Measurements from ENCODE around the gene KIF3A. TPM values are rescaled to one million over a fixed set of nuclear protein-coding genes. Genes with fewer than 3 reads are reported as not detected.

Gene KIF3A
- total RNA-seq, 1 experiment from 2014 or later, result 13.2 TPM

DNA sequence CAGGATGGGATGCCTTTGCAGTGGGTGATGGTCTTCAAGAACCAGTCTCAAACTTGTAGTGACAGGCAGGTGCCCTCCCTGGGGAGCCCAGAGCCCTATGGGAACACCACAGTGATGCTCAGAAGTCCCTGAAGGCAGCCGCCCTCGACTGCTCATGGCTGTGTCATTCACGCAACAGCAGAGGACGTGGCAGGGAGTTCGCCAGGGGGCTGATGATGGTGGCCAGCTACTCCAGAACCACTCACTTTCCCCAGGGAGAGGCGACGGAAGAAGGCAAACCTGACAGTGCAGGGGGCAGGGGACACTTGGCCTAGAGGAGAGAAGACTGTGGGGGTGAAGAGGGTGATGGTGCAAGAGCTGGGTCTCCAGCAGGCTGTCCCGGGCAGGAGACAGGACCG is 75.3 kb downstream of the KIF3A start:
- TF ChIP-seq, protein P1, sequence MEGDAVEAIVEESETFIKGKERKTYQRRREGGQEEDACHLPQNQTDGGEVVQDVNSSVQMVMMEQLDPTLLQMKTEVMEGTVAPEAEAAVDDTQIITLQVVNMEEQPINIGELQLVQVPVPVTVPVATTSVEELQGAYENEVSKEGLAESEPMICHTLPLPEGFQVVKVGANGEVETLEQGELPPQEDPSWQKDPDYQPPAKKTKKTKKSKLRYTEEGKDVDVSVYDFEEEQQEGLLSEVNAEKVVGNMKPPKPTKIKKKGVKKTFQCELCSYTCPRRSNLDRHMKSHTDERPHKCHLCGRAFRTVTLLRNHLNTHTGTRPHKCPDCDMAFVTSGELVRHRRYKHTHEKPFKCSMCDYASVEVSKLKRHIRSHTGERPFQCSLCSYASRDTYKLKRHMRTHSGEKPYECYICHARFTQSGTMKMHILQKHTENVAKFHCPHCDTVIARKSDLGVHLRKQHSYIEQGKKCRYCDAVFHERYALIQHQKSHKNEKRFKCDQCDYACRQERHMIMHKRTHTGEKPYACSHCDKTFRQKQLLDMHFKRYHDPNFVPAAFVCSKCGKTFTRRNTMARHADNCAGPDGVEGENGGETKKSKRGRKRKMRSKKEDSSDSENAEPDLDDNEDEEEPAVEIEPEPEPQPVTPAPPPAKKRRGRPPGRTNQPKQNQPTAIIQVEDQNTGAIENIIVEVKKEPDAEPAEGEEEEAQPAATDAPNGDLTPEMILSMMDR (conservative IDR thresholded peaks at IDR 0.05), result no peak
- Histone ChIP-seq H3K23me2 (ENCODE audit: insufficient read length, low read depth, low read length, poor library complexity, severe bottlenecking) (no peaks in the 10 kb centered on the region), H3K18ac (ENCODE audit: insufficient read length, low read depth, low read length) (no peak overlapping the region), H3K27ac (ENCODE audit: insufficient read length, low read depth, low read length) (no peak overlapping the region), H3K9ac (ENCODE audit: extremely low read depth, insufficient read length, low read length) (no peak overlapping the region), H2BK120ac (ENCODE audit: low read depth, low read length, poor library complexity, severe bottlenecking) (no peak overlapping the region), H4K5ac (ENCODE audit: insufficient read length, low read depth, low read length) (no peak overlapping the region), H2BK20ac (ENCODE audit: low read depth, low read length, poor library complexity, severe bottlenecking) (no peak overlapping the region), H4K91ac (ENCODE audit: insufficient read length, low read depth, low read length) (no peak overlapping the region), H3K4me2 (ENCODE audit: insufficient read depth, insufficient read length, low read length) (no peak overlapping the region), H3K79me2 (ENCODE audit: insufficient read depth, low read length) (no peaks in the 10 kb centered on the region), H4K8ac (replicated peaks; ENCODE audit: insufficient read length, low read depth, low read length) (no peak overlapping the region), H4K20me1 (ENCODE audit: control insufficient read depth, insufficient read depth, insufficient read length) (no peaks in the 10 kb centered on the region), H3K4me1 (ENCODE audit: insufficient read depth, low read length) (no peaks in the 10 kb centered on the region), H2BK12ac (ENCODE audit: insufficient read length, low read depth, low read length) (no peak overlapping the region), H3K27me3 (ENCODE audit: insufficient read depth, low read length) (no peaks in the 10 kb centered on the region; the same call in 1 of the 2 replicates), H3K14ac (ENCODE audit: insufficient read depth, low read length) (no peak overlapping the region), H3K9me3 (ENCODE audit: control insufficient read depth, low read depth, low read length) (no peaks in the 10 kb centered on the region), H2BK5ac (ENCODE audit: insufficient read length, low read length) (no peak overlapping the region), H3K79me1 (ENCODE audit: insufficient read depth, low read depth, low read length, poor library complexity, severe bottlenecking) (no peaks in the 10 kb centered on the region), H3K23ac (ENCODE audit: insufficient read length, low read depth, low read length) (no peak overlapping the region), H3K4ac (ENCODE audit: low read depth, low read length) (no peak overlapping the region), H3K56ac (ENCODE audit: insufficient read length, low read depth, low read length) (no peak overlapping the region), H2BK15ac (ENCODE audit: low read depth, low read length) (no peak overlapping the region), H3T11ph (ENCODE audit: low read length) (no peak overlapping the region), H2AFZ (ENCODE audit: low read length) (no peak overlapping the region), H2AK5ac (ENCODE audit: insufficient read length, low read length) (no peak overlapping the region)
- Mint-ChIP-seq H3K36me3 (ENCODE audit: insufficient read depth in 1 of 3, low read depth in 3 of 3) (no peaks in the 10 kb centered on the region), H3K4me1 (peaks cover 13 to 23% of the 10 kb centered on the region in 2 experiments), H3K27me3 (ENCODE audit: low read depth) (peaks cover 19% of the 10 kb centered on the region), H3K4me3 (no peak overlapping the region), H3K27ac (no peak overlapping the region; a peak in 1 of 7 replicates), H3K9me3 (no peaks in the 10 kb centered on the region; a peak in 1 of 5 replicates)
- DNase-seq, result no peak
- WGBS (ENCODE audit: extremely low coverage, insufficient read length, low lambda C conversion rate), result no CpG with 5 or more reads among the region's 9 CpGs
